ENCODE results near the gene SLC35A3. TPM values are rescaled to one million over a fixed set of nuclear protein-coding genes. Genes with fewer than 3 reads are reported as not detected.
A peak's percentile ranks its signal among the peaks of the same experiment; 100 is the strongest.

The SLC35A3 gene
- 10 to 100 TPM; 18.3 to 18.8 TPM for total RNA-seq

GRCh38 chr1:99969729-99970621 is at the start of gene SLC35A3:
Gene SLC35A3, plus strand, starts transcription at chr1:99969996. Its CDS starts 23,559 bp downstream, at chr1:99993555.
- CTCF ChIA-PET = interaction anchor here (0.5 to 1.4 kb wide), 5 partner anchors 17 to 194 kb away, joined by 3 to 4 read pairs (median 3); a partner anchor contains a TSS
- peak; percentile 92 for ATAC-seq

GRCh38 chr1:99934801-99935200 is 35.0 kb upstream of the SLC35A3 start:
- POLR2A ChIA-PET = no interaction called here
- H3K9me3 Mint-ChIP-seq (ENCODE audit: insufficient read depth) = no peaks in the 10 kb centered on the region

More at GRCh38 chr1:99969729-99970621, at the start of gene SLC35A3:
- H3K9me3 Mint-ChIP-seq (ENCODE audit: insufficient read depth) = peaks cover 5% of the 10 kb centered on the region
- DNase-seq = peak; percentile 81
- H3K4me1 Mint-ChIP-seq (ENCODE audit: low read depth) = peaks cover 27% of the 10 kb centered on the region
- no peaks in the 10 kb centered on the region for H3K27me3 Mint-ChIP-seq (ENCODE audit: low read depth)
- peak within 1 kb of the TSS; percentile 97 for H3K4me3 Mint-ChIP-seq
- H3K27ac Mint-ChIP-seq = peak within 1 kb of the TSS; percentile 97
- peaks cover 11% of the 10 kb centered on the region for H3K36me3 Mint-ChIP-seq (ENCODE audit: low read depth)
- POLR2A ChIA-PET = interaction anchor here (0.6 to 2.3 kb wide), 14 partner anchors 8 to 494 kb away, joined by 3 to 15 read pairs (median 4); partner anchors contain the start of genes AGL, SASS6 and TRMT13

GRCh38 chr1:99935534-99935933 is 34.3 kb upstream of the SLC35A3 start:
- H3K4me3 Mint-ChIP-seq = no peak overlapping the region
- no peaks in the 10 kb centered on the region for H3K36me3 Mint-ChIP-seq (ENCODE audit: low read depth)
- no peaks in the 10 kb centered on the region for H3K4me1 Mint-ChIP-seq (ENCODE audit: low read depth)
- POLR2A ChIA-PET = interaction anchor here (0.6 kb wide), 1 partner anchor 31 kb away, joined by 4 read pairs; no protein-coding TSS in a partner anchor
- peaks cover 4% of the 10 kb centered on the region for H3K27me3 Mint-ChIP-seq (ENCODE audit: low read depth)
- ATAC-seq (no peak), DNase-seq (no peak)
- H3K27ac Mint-ChIP-seq = no peak overlapping the region
- CTCF ChIA-PET = no interaction called here
- no peaks in the 10 kb centered on the region for H3K9me3 Mint-ChIP-seq (ENCODE audit: insufficient read depth)

More at GRCh38 chr1:99934801-99935200, 35.0 kb upstream of the SLC35A3 start:
- no peak for ATAC-seq
- Mint-ChIP-seq H3K36me3 (ENCODE audit: low read depth) (no peaks in the 10 kb centered on the region), H3K4me1 (ENCODE audit: low read depth) (no peaks in the 10 kb centered on the region), H3K27me3 (ENCODE audit: low read depth) (peaks cover 6% of the 10 kb centered on the region), H3K4me3 (no peak overlapping the region), H3K27ac (no peak overlapping the region)
- CTCF ChIA-PET = no interaction called here
- DNase-seq = no peak

GRCh38 chr1:99936071-99936470 is 33.7 kb upstream of the SLC35A3 start:
- Mint-ChIP-seq H3K27me3 (ENCODE audit: low read depth) (peaks cover 4% of the 10 kb centered on the region), H3K4me1 (ENCODE audit: low read depth) (no peaks in the 10 kb centered on the region), H3K36me3 (ENCODE audit: low read depth) (no peaks in the 10 kb centered on the region), H3K4me3 (no peak overlapping the region), H3K9me3 (ENCODE audit: insufficient read depth) (no peaks in the 10 kb centered on the region), H3K27ac (no peak overlapping the region)
- CTCF ChIA-PET = no interaction called here
- no peak for ATAC-seq
- DNase-seq = no peak
- POLR2A ChIA-PET = interaction anchor here (0.6 kb wide), 1 partner anchor 31 kb away, joined by 4 read pairs; no protein-coding TSS in a partner anchor

- Mint-ChIP-seq H3K4me3 (no peak overlapping the region), H3K9me3 (ENCODE audit: insufficient read depth) (no peaks in the 10 kb centered on the region), H3K27me3 (ENCODE audit: low read depth) (no peaks in the 10 kb centered on the region), H3K4me1 (ENCODE audit: low read depth) (no peaks in the 10 kb centered on the region), H3K27ac (no peak overlapping the region), H3K36me3 (ENCODE audit: low read depth) (no peaks in the 10 kb centered on the region)
- ATAC-seq (no peak), DNase-seq (no peak)
- ChIA-PET CTCF (no interaction called here), POLR2A (no interaction called here)
These were observed 27.1 kb upstream of the SLC35A3 start for GRCh38 chr1:99942723-99943122.

GRCh38 chr1:99943223-99943794 is 26.5 kb upstream of the SLC35A3 start:
- H3K27ac Mint-ChIP-seq = no peak overlapping the region

GRCh38 chr1:99944192-99944591 is 25.6 kb upstream of the SLC35A3 start:
- ATAC-seq (no peak), DNase-seq (no peak)
- no peaks in the 10 kb centered on the region for H3K27me3 Mint-ChIP-seq (ENCODE audit: low read depth)
- no peaks in the 10 kb centered on the region for H3K4me1 Mint-ChIP-seq (ENCODE audit: low read depth)
- CTCF ChIA-PET = no interaction called here
- no peaks in the 10 kb centered on the region for H3K36me3 Mint-ChIP-seq (ENCODE audit: low read depth)
- no peak overlapping the region for H3K27ac Mint-ChIP-seq
- no peaks in the 10 kb centered on the region for H3K9me3 Mint-ChIP-seq (ENCODE audit: insufficient read depth)
- POLR2A ChIA-PET = no interaction called here
- no peak overlapping the region for H3K4me3 Mint-ChIP-seq

More at GRCh38 chr1:99943223-99943794, 26.5 kb upstream of the SLC35A3 start:
- DNase-seq (no peak), ATAC-seq (no peak)
- H3K27me3 Mint-ChIP-seq (ENCODE audit: low read depth) = no peaks in the 10 kb centered on the region
- H3K9me3 Mint-ChIP-seq (ENCODE audit: insufficient read depth) = no peaks in the 10 kb centered on the region
- CTCF ChIA-PET = no interaction called here
- no peaks in the 10 kb centered on the region for H3K36me3 Mint-ChIP-seq (ENCODE audit: low read depth)
- H3K4me1 Mint-ChIP-seq (ENCODE audit: low read depth) = no peaks in the 10 kb centered on the region
- no peak overlapping the region for H3K4me3 Mint-ChIP-seq
- POLR2A ChIA-PET = no interaction called here

- ATAC-seq (no peak), DNase-seq (no peak)
- ChIA-PET CTCF (no interaction called here), POLR2A (no interaction called here)
- H3K27ac Mint-ChIP-seq = no peak overlapping the region
- no peaks in the 10 kb centered on the region for H3K27me3 Mint-ChIP-seq (ENCODE audit: low read depth)
- no peaks in the 10 kb centered on the region for H3K36me3 Mint-ChIP-seq (ENCODE audit: low read depth)
- no peaks in the 10 kb centered on the region for H3K4me1 Mint-ChIP-seq (ENCODE audit: low read depth)
- H3K4me3 Mint-ChIP-seq = no peak overlapping the region
- no peaks in the 10 kb centered on the region for H3K9me3 Mint-ChIP-seq (ENCODE audit: insufficient read depth)
These were observed 24.6 kb upstream of the SLC35A3 start for GRCh38 chr1:99945174-99945573.

- ChIA-PET POLR2A (no interaction called here), CTCF (no interaction called here)
- Mint-ChIP-seq H3K27ac (no peak overlapping the region), H3K4me3 (no peak overlapping the region), H3K36me3 (ENCODE audit: low read depth) (no peaks in the 10 kb centered on the region), H3K4me1 (ENCODE audit: low read depth) (no peaks in the 10 kb centered on the region), H3K27me3 (ENCODE audit: low read depth) (no peaks in the 10 kb centered on the region), H3K9me3 (ENCODE audit: insufficient read depth) (no peaks in the 10 kb centered on the region)
- ATAC-seq (no peak), DNase-seq (no peak)
These were observed 19.3 kb upstream of the SLC35A3 start for GRCh38 chr1:99950486-99950885.

- Mint-ChIP-seq H3K4me1 (ENCODE audit: low read depth) (no peaks in the 10 kb centered on the region), H3K27me3 (ENCODE audit: low read depth) (no peaks in the 10 kb centered on the region), H3K4me3 (no peak overlapping the region), H3K9me3 (ENCODE audit: insufficient read depth) (no peaks in the 10 kb centered on the region), H3K27ac (no peak overlapping the region), H3K36me3 (ENCODE audit: low read depth) (no peaks in the 10 kb centered on the region)
- ATAC-seq = no peak
- ChIA-PET POLR2A (no interaction called here), CTCF (interaction anchor here (1.2 kb wide), 1 partner anchor 21 kb away, joined by 3 read pairs; no protein-coding TSS in a partner anchor)
- DNase-seq = no peak
These were observed 17.3 kb upstream of the SLC35A3 start for GRCh38 chr1:99952522-99952921.

GRCh38 chr1:99955375-99955774 is 14.4 kb upstream of the SLC35A3 start:
- DNase-seq (no peak), ATAC-seq (no peak)
- no peaks in the 10 kb centered on the region for H3K4me1 Mint-ChIP-seq (ENCODE audit: low read depth)
- H3K4me3 Mint-ChIP-seq = no peak overlapping the region
- no peaks in the 10 kb centered on the region for H3K9me3 Mint-ChIP-seq (ENCODE audit: insufficient read depth)
- ChIA-PET POLR2A (no interaction called here), CTCF (no interaction called here)
- H3K27me3 Mint-ChIP-seq (ENCODE audit: low read depth) = no peaks in the 10 kb centered on the region
- no peaks in the 10 kb centered on the region for H3K36me3 Mint-ChIP-seq (ENCODE audit: low read depth)
- H3K27ac Mint-ChIP-seq = no peak overlapping the region

- Mint-ChIP-seq H3K27ac (no peak overlapping the region), H3K9me3 (ENCODE audit: insufficient read depth) (no peaks in the 10 kb centered on the region), H3K36me3 (ENCODE audit: low read depth) (no peaks in the 10 kb centered on the region), H3K27me3 (ENCODE audit: low read depth) (no peaks in the 10 kb centered on the region), H3K4me1 (ENCODE audit: low read depth) (no peaks in the 10 kb centered on the region), H3K4me3 (no peak overlapping the region)
- CTCF ChIA-PET = no interaction called here
- DNase-seq (no peak), ATAC-seq (no peak)
- POLR2A ChIA-PET = no interaction called here
These were observed 13.0 kb upstream of the SLC35A3 start for GRCh38 chr1:99956755-99957154.

All from activated CD8-positive, alpha-beta T cell treated with anti-CD3 and anti-CD28 coated beads, Interleukin-2, amount 10 ng/mL, durations not matched to agents 7 days and 5 days (primary cell).